SK-N-SH treated with all-trans-retinoic acid at 6 μM for 48 hours (cell line): ENCODE results near the gene PDLIM3.

Experiments
- CSDC2 ChIP-seq: fragments of 250-450 bp; sonication (Bioruptor Pico); IDR thresholded peaks from 2 replicates; pipeline ENCODE4 v1.5.0; 2020; ENCODE audit warnings: mild to moderate bottlenecking, moderate library complexity
- CSRNP3 ChIP-seq: fragments of 250-450 bp; sonication (Bioruptor Pico); IDR thresholded peaks from 2 replicates; pipeline ENCODE4 v1.5.1; 2021; ENCODE audit warnings: mild to moderate bottlenecking, moderate library complexity
- PPARA ChIP-seq: fragments of 250-450 bp; sonication (Bioruptor Pico); IDR thresholded peaks from 2 replicates; pipeline ENCODE4 v1.5.0; 2020; ENCODE audit warnings: mild to moderate bottlenecking, borderline replicate concordance
- RARB ChIP-seq: fragments of 250-450 bp; sonication (Bioruptor Pico); IDR thresholded peaks from 2 replicates; pipeline ENCODE4 v1.8.0; 2021; ENCODE audit warnings: mild to moderate bottlenecking, moderate library complexity
- SNAI2 ChIP-seq: fragments of 250-450 bp; sonication (Bioruptor Pico); IDR thresholded peaks from 2 replicates; pipeline ENCODE4 v1.5.0; 2020; ENCODE audit warnings: mild to moderate bottlenecking, moderate library complexity
- ZC3H10 ChIP-seq: fragments of 250-450 bp; sonication (Bioruptor Pico); IDR thresholded peaks from 2 replicates; pipeline ENCODE4 v1.5.1; 2021; ENCODE audit warnings: mild to moderate bottlenecking, moderate library complexity
- ZFP3 ChIP-seq: fragments of 250-450 bp; sonication (Bioruptor Pico); IDR thresholded peaks from 2 replicates; pipeline ENCODE4 v1.5.0; 2020; ENCODE audit warnings: mild to moderate bottlenecking, moderate library complexity
- ZNF8 ChIP-seq: fragments of 450-650 bp; formaldehyde crosslinking; IDR thresholded peaks from 2 replicates; pipeline ENCODE4 v1.5.0; 2020; ENCODE audit warnings: mild to moderate bottlenecking, moderate library complexity
- TF ChIP-seq, protein P1 (sequence below): fragments of 250-450 bp; sonication (Bioruptor Pico); IDR thresholded peaks from 2 replicates; pipeline ENCODE4 v1.8.0; 2020; ENCODE audit warnings: mild to moderate bottlenecking, moderate library complexity, borderline replicate concordance
- TF ChIP-seq, protein P2 (sequence below): fragments of 250-450 bp; sonication (Bioruptor Pico); IDR thresholded peaks from 2 replicates; pipeline ENCODE4 v1.5.0; 2020; ENCODE audit warnings: mild to moderate bottlenecking, moderate library complexity
- TF ChIP-seq, protein P3 (sequence below): fragments of 250-450 bp; sonication (Bioruptor Pico); IDR thresholded peaks from 2 replicates; pipeline ENCODE4 v1.5.1; 2020; ENCODE audit warnings: low read depth, mild to moderate bottlenecking, moderate library complexity

GRCh38 chr4:185457136-185457535, 78.2 kb downstream of the PDLIM3 start:
- TF ChIP-seq ZFP3 (CRISPR knock-in tag) = no peak
- TF ChIP-seq ZNF8 (CRISPR knock-in tag) = no peak
- TF ChIP-seq CSDC2 (CRISPR knock-in tag) = no peak
- TF ChIP-seq CSRNP3 = no peak
- TF ChIP-seq, protein P1, sequence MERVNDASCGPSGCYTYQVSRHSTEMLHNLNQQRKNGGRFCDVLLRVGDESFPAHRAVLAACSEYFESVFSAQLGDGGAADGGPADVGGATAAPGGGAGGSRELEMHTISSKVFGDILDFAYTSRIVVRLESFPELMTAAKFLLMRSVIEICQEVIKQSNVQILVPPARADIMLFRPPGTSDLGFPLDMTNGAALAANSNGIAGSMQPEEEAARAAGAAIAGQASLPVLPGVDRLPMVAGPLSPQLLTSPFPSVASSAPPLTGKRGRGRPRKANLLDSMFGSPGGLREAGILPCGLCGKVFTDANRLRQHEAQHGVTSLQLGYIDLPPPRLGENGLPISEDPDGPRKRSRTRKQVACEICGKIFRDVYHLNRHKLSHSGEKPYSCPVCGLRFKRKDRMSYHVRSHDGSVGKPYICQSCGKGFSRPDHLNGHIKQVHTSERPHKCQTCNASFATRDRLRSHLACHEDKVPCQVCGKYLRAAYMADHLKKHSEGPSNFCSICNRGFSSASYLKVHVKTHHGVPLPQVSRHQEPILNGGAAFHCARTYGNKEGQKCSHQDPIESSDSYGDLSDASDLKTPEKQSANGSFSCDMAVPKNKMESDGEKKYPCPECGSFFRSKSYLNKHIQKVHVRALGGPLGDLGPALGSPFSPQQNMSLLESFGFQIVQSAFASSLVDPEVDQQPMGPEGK (CRISPR knock-in tag) = no peak
- TF ChIP-seq, protein P2, sequence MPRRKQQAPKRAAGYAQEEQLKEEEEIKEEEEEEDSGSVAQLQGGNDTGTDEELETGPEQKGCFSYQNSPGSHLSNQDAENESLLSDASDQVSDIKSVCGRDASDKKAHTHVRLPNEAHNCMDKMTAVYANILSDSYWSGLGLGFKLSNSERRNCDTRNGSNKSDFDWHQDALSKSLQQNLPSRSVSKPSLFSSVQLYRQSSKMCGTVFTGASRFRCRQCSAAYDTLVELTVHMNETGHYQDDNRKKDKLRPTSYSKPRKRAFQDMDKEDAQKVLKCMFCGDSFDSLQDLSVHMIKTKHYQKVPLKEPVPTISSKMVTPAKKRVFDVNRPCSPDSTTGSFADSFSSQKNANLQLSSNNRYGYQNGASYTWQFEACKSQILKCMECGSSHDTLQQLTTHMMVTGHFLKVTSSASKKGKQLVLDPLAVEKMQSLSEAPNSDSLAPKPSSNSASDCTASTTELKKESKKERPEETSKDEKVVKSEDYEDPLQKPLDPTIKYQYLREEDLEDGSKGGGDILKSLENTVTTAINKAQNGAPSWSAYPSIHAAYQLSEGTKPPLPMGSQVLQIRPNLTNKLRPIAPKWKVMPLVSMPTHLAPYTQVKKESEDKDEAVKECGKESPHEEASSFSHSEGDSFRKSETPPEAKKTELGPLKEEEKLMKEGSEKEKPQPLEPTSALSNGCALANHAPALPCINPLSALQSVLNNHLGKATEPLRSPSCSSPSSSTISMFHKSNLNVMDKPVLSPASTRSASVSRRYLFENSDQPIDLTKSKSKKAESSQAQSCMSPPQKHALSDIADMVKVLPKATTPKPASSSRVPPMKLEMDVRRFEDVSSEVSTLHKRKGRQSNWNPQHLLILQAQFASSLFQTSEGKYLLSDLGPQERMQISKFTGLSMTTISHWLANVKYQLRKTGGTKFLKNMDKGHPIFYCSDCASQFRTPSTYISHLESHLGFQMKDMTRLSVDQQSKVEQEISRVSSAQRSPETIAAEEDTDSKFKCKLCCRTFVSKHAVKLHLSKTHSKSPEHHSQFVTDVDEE = no peak
- no peak for TF ChIP-seq ZC3H10
- TF ChIP-seq, protein P3, sequence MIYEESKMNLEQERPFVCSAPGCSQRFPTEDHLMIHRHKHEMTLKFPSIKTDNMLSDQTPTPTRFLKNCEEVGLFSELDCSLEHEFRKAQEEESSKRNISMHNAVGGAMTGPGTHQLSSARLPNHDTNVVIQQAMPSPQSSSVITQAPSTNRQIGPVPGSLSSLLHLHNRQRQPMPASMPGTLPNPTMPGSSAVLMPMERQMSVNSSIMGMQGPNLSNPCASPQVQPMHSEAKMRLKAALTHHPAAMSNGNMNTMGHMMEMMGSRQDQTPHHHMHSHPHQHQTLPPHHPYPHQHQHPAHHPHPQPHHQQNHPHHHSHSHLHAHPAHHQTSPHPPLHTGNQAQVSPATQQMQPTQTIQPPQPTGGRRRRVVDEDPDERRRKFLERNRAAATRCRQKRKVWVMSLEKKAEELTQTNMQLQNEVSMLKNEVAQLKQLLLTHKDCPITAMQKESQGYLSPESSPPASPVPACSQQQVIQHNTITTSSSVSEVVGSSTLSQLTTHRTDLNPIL = no peak
- no peak for TF ChIP-seq RARB (CRISPR knock-in tag)
- no peak for TF ChIP-seq SNAI2
- no peak for TF ChIP-seq PPARA (CRISPR knock-in tag)
